HG03571 (cell line): Measurements from ENCODE around the gene GRIA3.
"Not testable (repeated sequence)": the region's sequence is repeated elsewhere in the genome, so short reads cannot be mapped to it uniquely, and the experiment has no call there.

Experiments
- ATAC-seq: cut with Tn5 transposase; IDR thresholded peaks from one replicate; pipeline ENCODE4 v1.9.1; 2021; ENCODE audit not compliant: unreplicated experiment

The GRIA3 gene

GRCh38 chrX:123271902-123272301 lies 87.8 kb downstream of the GRIA3 start:
- no peak for ATAC-seq

GRCh38 chrX:123272630-123273029 lies 88.6 kb downstream of the GRIA3 start:
- no peak for ATAC-seq

- no peak for ATAC-seq
These were observed 90.7 kb downstream of the GRIA3 start for GRCh38 chrX:123274796-123275195.

GRCh38 chrX:123277347-123277746 lies 93.3 kb downstream of the GRIA3 start:
- no peak for ATAC-seq

- no peak for ATAC-seq
These were observed 93.7 kb downstream of the GRIA3 start for GRCh38 chrX:123277821-123278220.

GRCh38 chrX:123282241-123282640 lies 98.2 kb downstream of the GRIA3 start:
- ATAC-seq: no peak

GRCh38 chrX:123283407-123283806 lies 99.3 kb downstream of the GRIA3 start:
- ATAC-seq: not testable (repeated sequence)

- no peak for ATAC-seq
These were observed 107.5 kb downstream of the GRIA3 start for GRCh38 chrX:123291623-123292022.

GRCh38 chrX:123298026-123298425 lies 113.9 kb downstream of the GRIA3 start:
- no peak for ATAC-seq

- ATAC-seq: no peak
These were observed 119.4 kb downstream of the GRIA3 start for GRCh38 chrX:123303429-123303828.

- ATAC-seq: no peak
These were observed 124.6 kb downstream of the GRIA3 start for GRCh38 chrX:123308658-123309057.

GRCh38 chrX:123310112-123310511 lies 126.0 kb downstream of the GRIA3 start:
- ATAC-seq: no peak

- no peak for ATAC-seq
These were observed 127.4 kb downstream of the GRIA3 start for GRCh38 chrX:123311486-123311885.

- ATAC-seq: no peak
These were observed 129.4 kb downstream of the GRIA3 start for GRCh38 chrX:123313486-123313885.

- ATAC-seq: no peak
These were observed 136.5 kb downstream of the GRIA3 start for GRCh38 chrX:123320622-123321021.

- ATAC-seq: no peak
These were observed 138.5 kb downstream of the GRIA3 start for GRCh38 chrX:123322536-123322935.

- ATAC-seq: no peak
These were observed 140.5 kb downstream of the GRIA3 start for GRCh38 chrX:123324625-123325024.

- peak; percentile 88 for ATAC-seq
These were observed 146.3 kb downstream of the GRIA3 start for GRCh38 chrX:123330229-123330942.

GRCh38 chrX:123331349-123331748 lies 147.3 kb downstream of the GRIA3 start:
- no peak for ATAC-seq

GRCh38 chrX:123331859-123332258 lies 147.8 kb downstream of the GRIA3 start:
- ATAC-seq: no peak

GRCh38 chrX:123336666-123337065 lies 152.6 kb downstream of the GRIA3 start:
- ATAC-seq: no peak

GRCh38 chrX:123337886-123338639 lies 154.0 kb downstream of the GRIA3 start:
- ATAC-seq: no peak
